ENCODE data around the gene INSYN2B.

DNA sequence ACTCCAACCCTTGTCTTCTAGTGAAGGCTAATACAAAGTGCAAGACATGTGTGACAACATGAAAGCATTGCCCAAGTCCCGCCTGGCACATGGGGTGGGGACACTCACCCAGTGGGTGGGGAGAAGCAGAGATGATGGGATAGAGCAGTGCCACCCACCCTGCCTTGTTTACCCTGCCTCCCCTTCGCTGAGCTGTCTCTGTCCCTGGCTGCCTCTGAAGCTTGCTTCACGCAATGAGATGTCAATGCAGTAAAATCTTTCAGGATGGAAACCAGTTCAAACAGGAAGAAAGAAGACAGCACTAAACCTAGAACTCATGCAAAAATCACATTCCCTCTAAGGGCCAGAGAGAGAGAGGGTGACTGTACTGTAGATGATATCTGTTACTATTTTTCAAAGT lies 148.0 kb downstream of the INSYN2B start:
- TF ChIP-seq YY1 (IDR thresholded peaks at IDR 0.05; ENCODE audit: insufficient read depth, insufficient read length) = no peak
- TF ChIP-seq ZNF274 (IDR thresholded peaks at IDR 0.05; ENCODE audit: low read depth, low read length) = no peak

Data from NT2/D1 (cell line).